Vagina (tissue), 2 donors: Measurements from ENCODE around the gene CCZ1B.
"Not testable (repeated sequence)": the region's sequence is repeated elsewhere in the genome, so short reads cannot be mapped to it uniquely, and the experiment has no call there.

Source experiments
- POLR2A ChIP-seq, 2 donors: fragments of 450-650 bp; IDR thresholded peaks; one replicate each; pipeline ENCODE4 v1.6.1; 2017; ENCODE audit warnings: antibody characterized with exemption in 2 of 2, mild to moderate bottlenecking in 2 of 2, moderate library complexity in 2 of 2
- TF ChIP-seq, protein P1 (sequence below), 3 experiments: fragments of 450-650 bp in 2 of 3; fragments of 200-600 bp in 1 of 3; sonication (generic) in 1 of 3; IDR thresholded peaks; one replicate each; pipeline ENCODE4 v1.5.1; 2017 to 2019; ENCODE audit warnings: antibody characterized with exemption in 3 of 3, mild to moderate bottlenecking in 2 of 3, moderate library complexity in 2 of 3

DNA sequence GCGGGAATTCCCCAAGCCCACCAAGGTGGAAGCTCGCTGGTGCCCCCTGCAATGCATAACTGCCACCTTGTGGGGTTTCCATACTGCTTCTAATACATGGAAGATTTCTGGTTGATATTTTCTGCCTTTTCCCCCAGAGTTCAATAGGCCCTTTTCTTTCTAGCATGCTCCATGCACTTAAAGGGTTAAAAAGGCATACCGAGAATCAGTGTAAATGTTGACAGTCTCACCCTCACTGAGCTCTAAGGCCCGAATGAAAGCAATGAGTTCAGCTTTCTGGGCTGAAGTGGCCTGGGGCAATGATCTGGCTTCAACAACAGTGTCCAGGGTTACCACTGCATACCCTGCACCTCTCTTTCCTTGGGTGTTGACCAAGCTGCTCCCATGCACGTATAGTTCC lies 17.0 kb upstream of the CCZ1B start:
- TF ChIP-seq, protein P1, sequence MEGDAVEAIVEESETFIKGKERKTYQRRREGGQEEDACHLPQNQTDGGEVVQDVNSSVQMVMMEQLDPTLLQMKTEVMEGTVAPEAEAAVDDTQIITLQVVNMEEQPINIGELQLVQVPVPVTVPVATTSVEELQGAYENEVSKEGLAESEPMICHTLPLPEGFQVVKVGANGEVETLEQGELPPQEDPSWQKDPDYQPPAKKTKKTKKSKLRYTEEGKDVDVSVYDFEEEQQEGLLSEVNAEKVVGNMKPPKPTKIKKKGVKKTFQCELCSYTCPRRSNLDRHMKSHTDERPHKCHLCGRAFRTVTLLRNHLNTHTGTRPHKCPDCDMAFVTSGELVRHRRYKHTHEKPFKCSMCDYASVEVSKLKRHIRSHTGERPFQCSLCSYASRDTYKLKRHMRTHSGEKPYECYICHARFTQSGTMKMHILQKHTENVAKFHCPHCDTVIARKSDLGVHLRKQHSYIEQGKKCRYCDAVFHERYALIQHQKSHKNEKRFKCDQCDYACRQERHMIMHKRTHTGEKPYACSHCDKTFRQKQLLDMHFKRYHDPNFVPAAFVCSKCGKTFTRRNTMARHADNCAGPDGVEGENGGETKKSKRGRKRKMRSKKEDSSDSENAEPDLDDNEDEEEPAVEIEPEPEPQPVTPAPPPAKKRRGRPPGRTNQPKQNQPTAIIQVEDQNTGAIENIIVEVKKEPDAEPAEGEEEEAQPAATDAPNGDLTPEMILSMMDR (IDR thresholded peaks at IDR 0.05) = not testable (repeated sequence)
- not testable (repeated sequence) for TF ChIP-seq POLR2A (IDR thresholded peaks at IDR 0.05)
